Stimulated activated CD8-positive, alpha-beta memory T cell treated with anti-CD3 and anti-CD28 coated beads, Interleukin-12 subunit alpha, Interleukin-12 subunit beta, amount 100 ng/mL, for 24 hours (primary cell): ENCODE data around the gene KIF6.
"Not testable (repeated sequence)": the region's sequence is repeated elsewhere in the genome, so short reads cannot be mapped to it uniquely, and the experiment has no call there.

Experiments
- DNase-seq: peaks from one replicate; pipeline ENCODE4 v3.0.0-alpha.2; 2020; ENCODE audit errors: extremely low read depth

Gene KIF6

DNA sequence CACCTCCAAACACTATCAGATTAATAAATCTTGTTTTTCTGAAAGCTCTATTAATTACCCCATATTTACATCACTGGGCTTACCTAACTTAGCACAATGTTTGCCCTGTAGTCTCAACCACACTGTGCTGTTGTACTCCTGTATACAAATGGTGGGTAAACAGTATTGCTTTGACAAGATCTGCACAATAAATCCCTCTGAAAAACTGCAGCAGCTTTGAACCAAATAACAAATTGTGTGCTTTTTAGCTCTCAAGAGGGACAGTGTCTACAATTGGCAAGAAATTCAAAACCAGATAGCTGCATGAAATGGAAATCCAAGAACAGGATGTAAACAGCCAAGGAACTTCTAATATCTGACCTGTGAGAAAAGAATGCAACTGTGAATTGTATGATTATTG lies 10.4 kb downstream of the KIF6 start:
- no peak for DNase-seq

DNA sequence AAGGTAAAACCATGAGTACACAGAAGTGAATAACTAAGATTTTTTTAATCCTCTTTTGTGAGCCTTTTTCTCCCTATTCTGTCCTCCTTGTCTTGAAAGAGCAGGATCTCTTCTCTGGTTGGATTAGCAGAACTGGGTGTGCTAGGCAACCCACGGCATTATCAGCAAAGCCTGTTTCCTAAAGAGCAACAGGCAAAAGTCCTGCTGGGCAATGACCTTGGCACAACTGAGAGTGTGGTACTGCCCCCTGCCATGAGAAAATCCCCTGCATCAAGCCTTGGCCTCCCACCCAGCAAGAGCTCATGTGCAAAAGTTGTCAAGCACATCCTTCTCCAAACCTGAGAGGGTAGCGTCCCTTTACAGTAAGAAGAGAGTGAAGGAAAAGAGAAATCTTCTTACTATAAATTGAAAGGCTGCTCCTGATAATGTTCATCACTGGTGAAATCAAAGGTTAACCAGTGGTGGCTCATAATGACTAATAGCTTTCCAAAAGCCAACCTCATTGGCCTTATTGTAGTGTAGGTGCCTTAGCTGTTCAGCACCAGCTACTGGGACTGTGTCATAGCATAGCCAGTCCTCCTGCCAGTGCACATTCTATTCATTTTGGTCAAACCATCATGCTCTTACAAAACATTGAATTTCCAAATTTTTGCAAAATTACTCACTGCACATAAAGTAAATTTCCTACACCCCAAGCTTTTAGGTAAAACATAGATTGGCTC lies 17.1 kb downstream of the KIF6 start:
- no peak for DNase-seq

DNA sequence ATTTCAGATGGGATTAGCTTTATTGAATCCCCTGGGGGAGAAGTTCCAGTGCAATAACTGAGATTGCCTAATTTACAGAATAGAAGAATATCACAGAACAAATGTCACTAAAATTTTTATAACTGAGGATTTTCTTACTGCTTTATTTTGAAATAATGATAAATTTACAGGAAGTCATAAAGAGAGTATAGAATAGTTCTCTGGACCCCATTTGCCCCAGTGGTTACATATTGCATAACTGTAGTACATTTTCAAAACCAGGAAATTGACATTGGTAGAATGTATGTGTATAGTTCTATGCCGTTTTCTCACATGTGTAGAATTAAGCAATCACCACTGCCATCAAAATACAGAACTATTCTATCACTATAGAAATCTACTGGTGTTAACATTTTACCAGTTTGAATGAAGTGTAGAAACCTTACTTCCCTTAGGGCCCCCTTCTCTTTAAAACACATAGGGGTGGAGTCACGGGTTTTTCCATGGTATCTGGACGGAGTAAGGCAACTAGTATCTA lies 18.3 kb downstream of the KIF6 start:
- no peak for DNase-seq

DNA sequence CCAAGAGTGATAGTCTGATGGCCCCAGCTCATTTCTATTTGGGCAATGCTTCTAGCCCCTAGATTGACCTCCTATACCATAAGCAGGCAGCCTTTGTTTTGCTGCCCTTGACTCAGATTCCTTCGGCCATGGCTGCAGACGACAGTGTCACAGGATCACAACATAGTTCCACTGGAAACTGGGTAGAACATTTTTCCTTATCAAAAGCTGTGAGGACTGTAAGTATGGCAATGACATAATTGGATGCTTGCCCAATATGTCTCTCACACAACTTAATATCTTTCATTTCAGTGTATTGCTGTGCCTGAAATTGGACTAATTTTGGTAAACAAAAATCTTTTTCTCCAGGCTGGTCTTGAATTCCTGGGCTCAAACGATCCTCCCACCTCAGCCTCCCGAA lies 22.9 kb downstream of the KIF6 start:
- no peak for DNase-seq

DNA sequence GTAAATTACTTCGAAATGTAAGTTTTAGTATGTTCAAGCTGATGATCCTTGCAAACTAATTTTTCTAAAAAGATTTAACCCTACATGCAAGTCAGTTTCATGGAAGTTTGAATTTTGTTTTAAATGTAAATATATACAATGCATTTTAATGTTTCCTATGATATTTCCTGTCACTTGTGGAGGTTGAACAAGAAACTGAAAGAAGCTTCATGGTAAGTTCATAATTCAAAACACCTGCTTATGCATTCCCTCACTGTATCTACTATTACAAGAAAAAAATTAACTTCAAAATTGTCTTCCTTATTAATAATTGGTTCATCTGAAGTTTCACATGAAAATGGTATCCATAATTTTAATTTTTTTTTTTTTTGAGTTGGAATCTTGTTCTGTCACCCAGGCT lies 24.8 kb downstream of the KIF6 start:
- no peak for DNase-seq

DNA sequence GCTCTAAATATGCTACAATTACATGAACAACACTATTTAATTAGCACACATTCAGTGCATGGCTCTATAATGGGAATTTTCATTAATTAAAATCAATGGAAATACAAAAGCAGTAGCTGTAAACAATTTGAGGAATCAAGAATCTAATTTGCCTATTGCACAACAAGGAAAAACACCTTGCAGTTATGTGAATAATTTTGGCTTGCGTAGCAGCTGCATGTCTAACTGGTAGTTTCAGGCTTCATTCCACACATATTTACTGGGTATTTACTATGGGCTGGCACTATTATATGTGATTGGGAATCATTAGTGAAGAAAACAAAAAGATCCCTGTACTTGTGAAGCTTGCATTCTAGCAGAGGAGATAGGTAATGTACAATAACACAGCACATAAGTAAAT lies 26.4 kb downstream of the KIF6 start:
- no peak for DNase-seq

DNA sequence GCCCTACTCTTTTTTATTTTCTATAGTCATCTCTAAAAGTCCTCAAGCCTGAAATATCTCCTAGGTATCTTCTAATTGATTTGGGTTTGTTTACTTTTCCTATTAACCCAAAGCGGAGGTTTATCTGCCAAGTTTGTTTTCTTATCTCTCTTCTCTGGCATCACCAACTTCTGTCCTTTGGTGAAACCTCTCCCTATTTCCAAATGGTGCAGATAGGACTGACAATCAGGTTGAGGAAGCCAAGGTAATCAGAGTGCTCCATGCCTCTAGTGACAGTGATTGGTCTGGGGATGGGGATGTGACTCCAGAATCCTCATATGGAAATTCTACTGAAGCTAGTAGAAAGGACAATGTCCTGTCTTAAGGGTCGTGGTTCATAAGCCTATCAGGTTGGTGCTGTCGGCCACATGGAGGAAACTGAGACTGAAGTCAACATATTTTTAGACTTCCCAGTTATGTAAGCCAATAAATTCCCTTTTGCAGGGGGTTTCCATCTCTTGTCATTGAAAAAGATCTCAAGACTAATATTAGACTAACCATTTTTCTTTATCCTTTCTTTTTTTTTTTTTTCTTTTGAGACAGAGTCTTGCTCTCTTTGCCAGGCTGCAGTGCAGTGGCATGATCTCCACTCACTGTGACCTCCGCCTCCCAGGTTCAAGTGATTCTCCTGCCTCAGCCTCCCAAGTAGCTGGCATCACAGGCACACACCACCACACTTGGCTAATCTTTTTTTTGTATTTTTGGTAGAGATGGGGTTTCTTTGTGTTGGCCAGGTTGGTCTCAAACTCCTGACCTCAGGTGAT lies 28.0 kb downstream of the KIF6 start:
- no peak for DNase-seq

DNA sequence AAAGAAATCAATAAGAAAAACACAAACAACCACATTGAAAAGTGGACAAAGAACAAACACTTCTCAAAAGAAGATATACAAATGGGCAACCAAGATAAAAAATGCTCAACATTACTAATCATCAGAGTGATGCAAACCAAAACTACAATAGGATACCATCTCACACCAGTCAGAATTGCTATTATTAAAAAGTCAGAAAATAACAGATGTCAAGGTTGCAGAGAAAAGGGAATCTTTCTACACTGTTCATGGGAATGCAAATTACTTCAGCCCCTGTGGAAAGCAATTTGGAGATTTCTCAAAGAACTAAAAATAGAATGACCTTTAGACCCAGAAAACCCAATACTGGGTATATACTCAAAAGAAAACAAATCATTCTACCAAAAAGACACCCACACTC lies 29.8 kb downstream of the KIF6 start:
- no peak for DNase-seq

DNA sequence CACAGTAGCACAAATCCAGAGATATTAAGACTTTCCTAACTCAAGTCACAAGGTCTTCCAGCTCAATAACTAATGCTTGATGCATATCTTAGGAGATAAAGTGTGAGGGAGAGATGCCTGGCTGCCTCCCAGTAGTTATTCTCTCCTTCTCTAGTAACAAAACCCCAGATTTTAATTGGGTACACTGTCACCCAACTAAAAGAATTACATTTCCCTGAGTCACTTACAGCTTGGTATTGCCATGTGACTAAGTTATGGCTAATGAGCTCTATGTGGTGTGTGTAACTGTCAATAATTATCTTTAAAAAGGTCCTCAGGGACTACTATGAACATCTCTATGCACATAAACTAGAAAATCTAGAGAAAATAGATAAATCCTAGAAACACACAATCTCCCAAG lies 32.0 kb downstream of the KIF6 start:
- DNase-seq: no peak

DNA sequence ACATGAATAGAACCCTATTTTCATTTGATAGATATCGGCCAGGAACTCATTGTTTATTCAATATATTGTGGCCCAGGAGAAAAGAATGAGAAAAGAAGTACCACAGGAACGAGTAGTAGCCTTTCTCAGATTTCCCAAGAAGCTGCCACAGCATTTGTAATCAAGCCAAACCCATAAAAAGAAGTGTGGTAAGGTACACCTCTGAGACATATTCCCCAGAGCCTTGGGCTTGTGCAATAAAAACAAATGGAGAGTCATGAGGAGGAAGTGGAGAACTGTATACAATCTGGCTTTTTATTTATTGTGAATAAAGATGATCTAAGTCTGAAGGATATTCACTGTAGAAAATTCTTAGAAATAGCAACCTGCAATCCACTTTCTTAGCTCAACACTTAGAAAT lies 36.7 kb downstream of the KIF6 start:
- DNase-seq: no peak

DNA sequence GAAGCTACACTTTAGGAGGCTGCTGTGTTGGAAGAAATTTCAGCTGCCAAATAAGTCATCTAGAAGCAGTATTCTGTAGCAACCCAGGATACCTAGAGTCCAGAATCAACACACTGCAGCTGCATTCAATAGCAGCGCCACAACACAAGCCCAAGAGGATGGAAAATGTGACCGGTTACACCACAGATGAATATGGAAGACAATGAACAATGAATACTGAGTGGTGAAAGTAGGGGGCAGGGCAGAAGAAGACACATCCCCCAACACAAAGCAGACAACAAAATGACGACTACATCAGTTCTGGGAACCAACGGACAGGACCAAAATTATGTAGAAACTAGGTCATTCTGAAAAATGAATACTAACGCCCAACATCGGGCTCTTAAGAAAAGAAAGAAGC lies 38.2 kb downstream of the KIF6 start:
- no peak for DNase-seq

DNA sequence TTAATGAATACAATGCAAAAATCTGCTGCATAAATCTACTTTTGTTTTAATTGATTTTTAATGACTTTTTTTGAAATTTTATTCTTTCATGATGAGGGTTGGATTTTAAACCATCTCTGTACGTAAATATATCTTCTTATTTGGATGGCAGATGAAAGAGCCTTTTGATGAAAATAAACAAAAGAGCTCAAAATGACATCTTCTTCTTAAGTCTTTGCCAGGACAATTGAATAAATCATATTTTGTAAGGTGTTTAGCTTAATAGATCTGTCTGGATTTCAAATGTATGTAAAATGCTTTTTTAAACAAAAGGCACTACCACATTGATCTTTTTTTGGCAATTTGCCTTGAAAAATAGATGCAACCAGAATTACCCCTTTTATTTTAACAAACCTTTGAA lies 39.3 kb downstream of the KIF6 start:
- no peak for DNase-seq

DNA sequence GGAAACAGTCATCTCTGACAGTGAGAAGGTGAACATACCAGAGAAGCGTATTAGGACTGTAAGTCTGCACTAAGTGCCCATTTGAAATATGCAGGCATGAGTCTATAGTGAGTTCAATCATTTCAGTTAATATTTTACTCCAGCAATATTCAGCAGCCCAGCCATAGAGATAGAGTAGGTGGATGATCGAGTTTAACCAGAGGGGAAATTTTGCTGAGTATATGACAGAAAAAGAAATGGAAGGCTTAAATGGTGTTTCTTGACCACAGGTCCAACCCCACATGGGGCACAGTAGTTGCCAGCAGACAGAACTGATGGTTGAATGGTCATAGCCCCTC lies 39.8 kb downstream of the KIF6 start:
- DNase-seq: no peak

DNA sequence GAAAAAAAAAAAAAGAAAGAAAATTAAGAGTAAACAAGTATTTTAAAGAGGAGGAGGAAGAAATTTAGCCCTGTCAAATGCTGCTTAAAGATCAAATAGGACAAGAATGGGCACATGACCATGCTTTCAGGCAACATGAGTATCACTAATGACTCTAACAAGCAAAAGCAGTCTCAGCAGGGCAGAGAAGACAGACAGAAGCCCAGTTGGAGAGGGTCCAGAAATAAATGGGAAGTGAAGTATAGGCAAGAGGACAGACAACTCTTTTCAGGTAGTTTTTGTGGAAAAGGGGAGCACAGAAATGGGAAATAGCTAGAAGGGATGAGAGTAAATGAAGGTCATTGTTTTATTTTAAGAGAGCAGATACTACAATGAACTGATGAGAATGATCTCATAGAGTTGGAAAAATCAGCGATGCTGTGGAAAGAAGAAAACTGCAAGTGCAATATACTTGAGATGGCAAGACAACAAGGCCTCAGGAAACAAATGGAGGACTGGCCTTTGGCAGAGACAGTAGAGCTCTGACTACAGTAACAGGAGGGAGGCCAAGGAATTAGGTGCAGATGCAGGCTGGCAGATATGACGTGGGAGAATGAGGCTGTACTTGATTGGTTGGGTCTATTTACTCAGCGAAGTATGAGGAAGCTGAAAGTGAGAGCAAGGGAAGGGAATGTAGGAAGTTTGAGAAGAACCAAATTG lies 40.3 kb downstream of the KIF6 start:
- no peak for DNase-seq

DNA sequence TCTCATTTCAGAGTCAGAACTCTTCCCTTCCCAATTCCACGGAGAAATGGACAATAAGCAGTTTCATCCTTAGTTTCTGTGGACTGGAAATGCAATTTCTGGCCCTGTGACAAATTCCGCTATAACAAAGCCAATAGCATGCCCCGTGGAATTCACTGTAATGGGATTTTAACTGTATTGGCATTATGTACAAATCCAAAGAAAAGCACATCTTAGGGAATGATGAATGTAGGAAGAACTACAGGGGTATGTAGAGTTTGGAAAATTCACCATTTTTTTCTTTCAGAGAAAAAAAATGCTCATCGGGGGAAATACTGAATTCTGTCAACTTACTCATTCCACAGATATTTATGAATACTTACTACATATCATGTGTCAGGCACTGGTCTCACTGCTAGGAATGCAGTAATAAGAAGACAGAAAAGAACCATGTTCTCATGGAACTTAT lies 43.5 kb downstream of the KIF6 start:
- no peak for DNase-seq

DNA sequence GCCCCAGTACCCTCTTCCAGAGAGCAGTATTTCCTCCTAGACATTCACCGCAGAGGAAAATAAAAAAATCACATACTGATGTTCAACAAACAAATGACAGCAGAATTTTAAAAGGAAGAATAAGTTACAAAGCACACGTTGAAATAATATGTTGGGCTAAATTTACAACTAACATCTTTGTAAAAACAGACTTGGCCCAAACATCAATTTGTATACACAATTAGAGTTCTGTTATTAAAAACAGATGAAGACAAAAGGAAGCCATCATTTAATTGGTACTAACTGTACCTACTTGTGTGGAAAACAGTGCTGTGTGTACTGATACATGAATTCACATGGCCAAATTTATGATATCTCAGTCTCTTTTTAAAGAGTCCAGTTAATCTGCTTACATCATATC lies 46.3 kb downstream of the KIF6 start:
- no peak for DNase-seq

DNA sequence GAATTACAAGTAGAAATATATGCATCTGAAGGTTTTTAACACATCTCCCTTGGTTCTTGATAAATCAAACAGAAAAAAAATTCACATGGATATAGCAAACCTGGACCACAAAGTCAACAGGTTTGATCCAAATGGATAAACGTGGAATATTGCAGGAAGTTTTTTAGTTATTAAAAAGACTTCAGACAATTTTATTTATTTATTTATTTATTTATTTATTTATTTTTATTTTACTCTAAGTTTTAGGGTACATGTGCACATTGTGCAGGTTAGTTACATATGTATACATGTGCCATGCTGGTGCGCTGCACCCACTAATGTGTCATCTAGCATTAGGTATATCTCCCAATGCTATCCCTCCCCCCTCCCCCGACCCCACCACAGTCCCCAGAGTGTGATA lies 47.9 kb downstream of the KIF6 start:
- not testable (repeated sequence) for DNase-seq

DNA sequence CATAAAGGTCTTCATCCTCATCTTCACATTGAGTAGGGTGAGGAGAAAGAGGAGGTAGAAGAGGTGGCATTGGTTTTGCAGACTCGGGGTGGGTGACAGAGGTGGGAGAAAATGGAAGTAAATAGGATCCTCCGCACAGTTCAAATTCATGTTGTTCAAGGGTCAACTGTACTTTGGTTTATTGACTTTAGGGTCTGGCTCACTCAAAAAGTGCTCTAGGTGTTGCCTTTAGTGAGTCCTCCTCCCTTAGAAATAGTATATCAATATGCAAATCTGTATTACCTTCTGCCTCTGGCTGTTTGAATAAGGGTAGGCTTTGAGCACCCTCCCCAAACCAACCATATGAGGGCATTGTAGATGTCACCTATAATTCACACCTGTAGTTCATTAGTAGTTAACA lies 54.7 kb downstream of the KIF6 start:
- no peak for DNase-seq

DNA sequence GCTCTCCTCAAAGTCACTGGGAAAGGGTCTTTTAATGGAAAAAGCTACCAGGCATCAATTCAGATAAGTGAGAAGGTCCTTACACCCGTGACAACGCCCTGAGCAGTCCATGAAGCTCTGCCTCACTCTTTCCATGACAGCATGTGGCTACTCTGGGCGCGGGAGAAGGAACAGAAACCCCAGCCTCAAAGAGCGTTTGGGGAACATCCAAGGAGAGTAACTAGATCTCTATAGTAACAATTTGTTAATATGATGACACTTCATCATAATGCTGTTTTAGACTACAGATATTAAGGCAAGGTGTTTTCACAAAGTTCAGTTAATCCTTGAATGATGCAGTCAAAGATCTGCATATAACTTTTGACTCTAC lies 55.2 kb downstream of the KIF6 start:
- DNase-seq: no peak

DNA sequence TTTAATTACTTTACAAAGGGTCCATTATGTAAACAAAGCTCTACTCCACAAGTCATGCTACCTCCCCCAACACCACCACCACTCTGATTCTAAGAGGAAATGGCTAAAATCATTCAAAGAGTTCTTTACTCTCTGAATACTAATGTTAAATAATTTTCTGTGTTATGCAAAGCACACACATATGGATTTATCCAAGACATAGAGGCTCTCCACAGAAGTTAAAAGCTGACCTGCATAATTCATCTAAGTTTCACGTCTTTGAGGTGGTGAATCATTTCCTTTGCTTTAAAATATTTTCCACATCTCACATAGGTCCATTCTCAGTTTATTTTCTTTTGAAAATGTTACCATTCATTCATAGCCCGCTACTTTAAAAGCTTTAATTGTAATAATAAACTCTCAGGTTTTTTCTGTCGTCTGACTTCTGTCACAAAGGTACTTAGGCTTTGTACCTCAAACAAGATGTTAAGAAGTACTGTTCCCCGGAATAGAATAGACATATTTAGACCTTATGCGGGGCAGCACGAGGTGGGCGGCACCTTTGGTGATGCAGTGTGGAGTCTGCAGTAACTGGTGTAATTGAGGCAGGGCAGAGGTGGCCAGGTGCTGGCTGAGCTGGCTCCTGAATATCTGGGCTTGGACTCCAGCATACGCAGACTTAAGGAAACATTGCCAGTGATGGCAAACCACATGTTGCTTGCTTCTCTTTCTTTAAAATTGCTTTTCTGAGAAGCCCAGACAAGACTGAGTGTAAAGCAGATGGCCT lies 55.8 kb downstream of the KIF6 start:
- no peak for DNase-seq

DNA sequence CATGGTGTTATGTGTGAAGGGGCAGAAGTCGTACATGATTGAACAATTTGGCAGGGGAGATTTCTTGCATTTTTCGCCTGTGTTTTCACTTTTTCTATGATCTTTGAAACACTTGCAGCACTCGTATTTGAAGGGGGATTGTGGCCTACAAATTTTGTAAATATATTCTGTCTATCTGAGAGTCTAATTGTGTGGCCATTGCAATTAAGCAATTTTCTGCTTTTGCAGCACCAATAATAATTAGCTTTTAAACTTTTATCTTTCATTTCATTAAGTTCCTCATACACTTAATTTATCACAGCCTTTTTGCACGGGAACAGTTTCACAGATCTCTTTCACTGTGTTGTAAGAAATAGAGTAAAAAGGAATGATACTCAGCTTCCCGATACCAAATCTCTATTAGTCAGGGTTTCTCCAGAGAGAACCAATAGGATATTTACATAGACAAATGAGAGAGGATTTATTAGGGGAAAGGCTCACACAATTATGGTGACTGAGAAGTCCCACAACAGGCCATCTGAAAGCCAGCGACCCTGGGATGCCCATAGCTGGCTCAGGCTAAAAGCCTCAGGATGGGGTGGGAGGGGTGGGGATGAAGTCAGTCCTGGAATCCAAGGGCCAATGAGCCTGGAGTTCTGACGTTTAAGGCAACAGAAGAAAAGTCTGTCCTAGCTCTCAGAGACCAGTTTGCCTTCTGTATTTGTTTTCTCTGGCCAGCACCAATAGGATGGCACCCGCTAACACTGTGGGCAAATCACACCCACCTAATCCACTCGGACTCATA lies 58.3 kb downstream of the KIF6 start:
- DNase-seq: no peak
